Stimulated activated CD4-positive, alpha-beta T cell treated with anti-CD3 and anti-CD28 coated beads, Interleukin-1b, Interleukin-23, amount 100 ng/mL, for 48 hours (primary cell): ENCODE data around the gene PITX2.

ENCODE experiments used
- DNase-seq: peaks from one replicate; pipeline ENCODE4 v3.0.0-alpha.2; 2020

PITX2 gene

DNA sequence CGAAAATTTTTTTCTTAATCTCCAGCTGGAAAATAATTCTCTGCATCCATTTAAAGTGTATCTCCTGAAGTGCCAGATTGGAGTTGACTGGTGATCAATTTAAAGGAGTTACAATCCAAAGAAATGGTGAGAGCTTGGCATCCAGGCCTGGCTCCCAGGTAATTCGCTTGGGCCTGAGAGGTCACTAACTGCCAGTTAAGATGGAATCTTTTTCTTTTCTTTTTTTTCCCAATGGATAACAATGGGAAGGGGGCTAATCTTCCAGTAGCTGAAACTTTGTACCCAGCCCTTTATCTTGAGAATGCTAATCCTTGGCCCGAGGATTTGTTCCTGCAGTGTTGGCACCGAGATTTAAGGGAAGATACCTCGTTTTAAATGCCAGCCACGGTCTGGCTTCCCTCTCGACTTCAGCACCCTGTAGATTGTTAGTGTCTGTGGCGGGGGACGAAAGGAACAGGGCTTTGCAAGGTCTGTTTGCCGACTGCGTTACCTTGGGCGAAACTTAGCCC lies 13.3 kb upstream of the PITX2 start:
- no peak for DNase-seq

DNA sequence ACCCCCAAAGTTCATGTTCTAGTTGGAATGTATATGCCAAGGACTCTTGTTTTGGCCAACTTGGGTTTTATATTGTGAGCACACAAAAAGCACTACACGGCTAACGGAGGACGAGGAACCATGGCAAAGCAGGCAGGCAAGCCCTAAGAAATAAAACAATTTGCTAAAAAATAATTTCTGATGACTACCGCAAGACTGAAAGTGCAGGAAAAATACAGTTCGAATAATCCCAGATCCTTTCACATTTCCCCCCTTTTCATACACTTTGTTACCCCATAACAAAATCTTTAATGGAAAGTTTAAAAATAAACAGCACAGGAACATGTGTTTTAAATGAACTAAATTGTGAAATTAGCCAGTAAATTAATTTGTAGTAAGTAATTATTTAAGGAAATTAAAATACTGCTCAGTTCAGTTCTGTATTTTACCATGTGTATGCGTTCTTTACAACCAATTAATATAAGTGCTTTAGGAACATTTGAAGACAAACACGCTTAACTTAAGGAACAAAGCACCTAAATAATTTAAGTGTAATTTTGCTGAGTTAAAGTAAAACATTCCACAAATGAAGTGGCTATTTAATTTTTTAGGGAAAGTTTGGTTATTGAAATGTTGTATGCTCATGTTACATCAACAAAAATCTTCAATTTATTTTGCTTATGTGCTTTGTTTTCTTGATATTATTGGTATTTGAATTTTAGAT lies 12.4 kb upstream of the PITX2 start:
- no peak for DNase-seq

DNA sequence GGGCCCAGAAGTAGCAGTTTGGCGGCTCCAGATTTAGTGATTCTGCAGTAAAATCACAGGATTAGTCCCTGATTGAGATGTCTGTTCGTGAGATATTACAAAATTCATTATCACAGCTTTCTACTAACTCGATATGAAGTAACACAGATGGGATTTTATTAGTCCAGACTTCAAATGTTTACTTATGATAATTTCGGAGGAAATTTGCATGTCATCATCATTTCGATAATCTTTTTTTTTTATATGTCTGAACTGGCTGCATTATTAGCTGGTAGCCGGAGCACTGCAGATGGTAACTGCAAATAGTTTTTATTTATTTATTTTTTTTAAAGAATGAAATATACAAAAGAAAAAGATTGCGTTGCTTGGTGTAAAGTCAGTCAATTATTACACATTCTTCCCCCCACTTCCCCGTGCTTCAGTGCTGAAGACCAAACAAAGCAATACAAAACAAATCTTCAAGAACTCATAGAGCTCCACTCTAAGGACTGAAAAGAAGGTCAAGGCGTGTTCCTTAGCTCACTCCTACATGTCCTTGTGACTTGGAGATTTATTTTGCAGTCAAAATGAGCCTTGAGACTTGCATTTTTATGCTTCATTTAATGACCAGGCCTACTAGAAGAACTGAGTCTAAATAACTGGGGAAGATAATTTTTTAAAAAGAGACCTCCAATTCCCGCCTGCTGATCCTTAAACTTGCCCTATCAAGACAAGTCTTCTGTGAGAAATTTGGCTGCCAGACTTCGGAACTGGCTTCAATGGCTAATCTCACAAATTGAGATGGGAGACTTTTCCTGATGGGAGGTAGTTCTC lies 11.7 kb upstream of the PITX2 start:
- no peak for DNase-seq

DNA sequence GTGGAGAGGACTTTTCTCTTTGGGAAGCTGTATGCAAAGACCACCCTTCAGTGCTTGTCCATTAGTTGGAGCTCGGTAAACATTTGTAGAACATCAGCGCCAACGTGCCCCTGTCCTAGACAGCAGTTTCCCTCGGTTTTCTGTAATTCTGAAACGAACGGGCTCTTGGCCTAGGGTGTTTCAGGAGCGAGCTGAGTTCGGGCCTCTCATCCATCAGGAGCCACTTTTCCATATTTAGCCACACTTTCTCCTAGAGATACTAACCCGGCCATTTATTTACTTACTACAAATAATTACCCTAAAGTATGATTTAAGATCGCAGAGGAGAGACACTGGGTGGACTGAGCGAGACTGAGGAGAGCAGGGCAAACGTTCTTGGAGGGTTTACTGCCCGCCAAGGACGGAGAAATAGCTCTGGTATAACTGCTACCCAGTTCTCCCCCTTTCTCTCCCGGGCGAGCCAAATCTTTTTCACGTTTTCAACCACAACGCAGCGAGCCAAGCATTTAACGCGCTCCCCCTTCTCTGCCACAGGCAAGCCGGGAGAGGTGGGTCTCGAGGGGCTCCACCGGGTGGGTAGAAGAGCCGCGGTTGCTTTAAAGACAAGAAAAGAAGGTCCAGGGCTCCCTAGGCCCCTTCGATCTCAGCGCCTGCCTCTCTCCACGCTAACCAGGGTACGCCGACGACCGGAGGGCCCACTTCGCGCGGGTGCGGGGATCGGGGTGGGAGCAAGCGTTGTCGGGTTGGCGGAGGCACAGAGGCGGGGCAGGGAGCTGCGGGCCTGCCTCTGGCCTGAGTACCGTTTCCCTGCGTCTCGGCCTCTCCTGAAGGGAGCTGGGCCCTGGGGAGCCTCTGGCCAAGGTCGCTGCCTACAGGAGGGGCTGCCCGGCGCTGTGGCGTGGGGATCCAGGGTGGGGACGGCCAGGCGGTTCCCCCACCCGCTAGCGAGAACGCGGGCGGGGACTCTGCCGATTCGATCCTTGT lies 10.8 kb upstream of the PITX2 start:
- no peak for DNase-seq

DNA sequence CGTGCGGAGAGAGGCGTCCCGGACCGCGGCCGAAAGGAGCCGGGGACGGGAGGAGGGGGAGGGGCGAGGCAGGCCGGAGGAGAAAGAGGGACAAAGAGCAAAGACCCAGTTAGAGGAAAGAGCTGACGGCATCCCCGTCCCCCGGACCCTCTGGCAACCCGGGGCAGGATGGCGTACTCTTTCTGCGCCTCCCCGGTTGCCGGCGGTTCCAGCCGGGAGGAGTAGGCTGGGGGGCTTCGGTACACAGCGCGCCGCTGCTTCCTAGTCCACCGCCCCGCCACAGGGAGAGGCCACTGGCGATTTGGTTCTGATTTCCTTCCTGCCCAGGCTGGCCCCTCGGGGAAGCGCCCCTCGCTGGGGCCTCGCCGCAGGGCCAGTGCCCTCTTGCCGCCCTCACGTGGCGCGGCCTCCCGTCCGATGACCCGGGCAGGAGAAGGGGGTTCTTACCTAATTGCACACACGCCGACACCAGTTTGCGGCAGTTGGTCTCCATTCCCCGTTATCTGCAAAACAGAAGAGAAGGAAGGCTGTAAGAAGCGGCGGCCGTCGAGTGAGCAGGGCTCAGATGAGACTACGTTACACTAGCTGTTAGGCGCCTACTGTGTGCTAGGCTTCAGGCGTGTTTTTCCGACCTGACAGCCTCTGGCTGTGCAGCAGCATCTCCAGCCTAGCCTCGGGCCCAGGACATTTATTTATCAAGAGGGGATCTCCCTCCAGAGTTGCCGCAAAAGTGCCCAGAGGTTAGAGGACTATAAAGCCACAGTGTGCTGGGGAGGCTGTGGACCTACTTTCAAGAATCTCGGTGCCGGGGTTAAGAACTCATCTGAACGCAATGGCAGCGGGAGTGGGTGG lies 9.9 kb upstream of the PITX2 start:
- DNase-seq, result no peak

DNA sequence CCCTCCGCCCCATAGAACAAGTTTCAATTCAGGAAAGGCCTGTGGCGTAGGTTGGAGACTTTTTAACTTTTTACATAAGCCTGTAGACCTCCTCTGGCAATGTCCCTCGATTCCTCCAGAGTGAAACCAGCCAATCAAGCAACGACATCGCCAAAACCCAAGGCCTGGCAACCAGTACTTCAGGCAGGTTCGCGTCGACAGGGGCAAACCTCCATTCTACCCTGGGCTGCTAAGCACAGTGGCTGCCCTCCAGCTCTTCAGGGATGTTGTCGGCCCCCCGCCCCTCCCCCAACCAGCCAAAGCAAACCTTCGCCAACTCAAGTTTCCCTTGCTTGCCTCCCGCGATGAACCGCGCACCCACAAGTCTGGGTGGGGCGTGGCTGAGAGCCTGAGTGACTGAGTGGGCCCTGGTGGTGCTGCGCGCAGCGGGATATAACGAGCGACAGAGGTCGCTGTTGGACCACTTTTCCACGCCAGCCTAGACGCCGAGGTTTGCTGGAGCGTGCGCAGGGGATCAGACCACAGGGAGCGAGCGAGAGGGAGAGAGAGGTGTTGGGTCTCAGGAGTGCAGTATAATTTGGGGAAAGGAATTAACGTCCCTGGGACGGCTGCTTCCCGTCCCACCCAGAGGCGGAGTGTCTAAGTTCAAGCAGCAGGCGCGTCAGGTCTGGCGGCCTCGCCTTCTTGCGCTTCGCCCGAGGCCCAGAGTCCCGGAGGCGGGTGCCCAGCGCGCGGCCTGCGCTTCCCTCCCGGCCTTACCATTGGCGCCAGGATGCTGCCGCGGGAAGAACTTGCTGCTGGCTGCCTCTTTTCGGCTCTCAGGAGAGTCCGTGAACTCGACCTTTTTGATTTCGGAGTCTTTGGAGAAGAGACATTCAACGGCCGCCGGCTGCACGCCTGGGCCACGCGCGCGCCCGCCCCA lies 9.0 kb upstream of the PITX2 start:
- DNase-seq, result peak; percentile 63

DNA sequence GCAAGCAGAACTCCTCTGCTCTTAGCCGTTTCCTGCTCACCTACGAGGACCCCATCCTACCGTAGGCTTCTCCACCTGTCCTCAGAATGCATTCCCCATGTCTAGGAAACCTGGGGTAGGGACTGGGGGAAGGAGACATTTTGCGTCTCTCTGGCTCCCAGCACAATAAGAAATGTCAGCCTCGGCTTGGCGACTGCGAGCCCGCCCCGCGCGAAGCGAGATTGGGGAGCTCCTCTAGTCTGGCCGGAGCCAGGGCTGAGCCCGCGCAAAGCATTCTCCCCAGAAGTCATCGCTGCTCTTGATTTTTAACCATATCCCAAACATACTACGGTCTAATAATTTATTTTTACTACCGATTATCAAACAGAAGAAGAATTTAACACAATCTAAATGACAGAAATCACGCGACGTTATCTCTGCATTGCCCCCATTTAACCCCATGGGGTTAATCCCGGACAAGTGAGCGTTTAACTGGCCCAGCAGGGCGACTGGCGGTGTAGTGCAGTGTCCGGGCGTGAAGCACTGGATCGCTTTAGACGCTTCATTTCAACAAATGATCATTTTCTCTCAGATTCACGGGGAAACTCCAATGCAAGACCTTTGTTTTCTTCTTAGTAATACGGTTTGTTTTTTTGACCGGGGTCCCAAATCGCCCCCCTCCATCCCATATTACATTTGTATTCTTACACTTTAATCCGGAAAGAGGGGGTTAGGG lies 8.0 kb upstream of the PITX2 start:
- DNase-seq, result no peak

DNA sequence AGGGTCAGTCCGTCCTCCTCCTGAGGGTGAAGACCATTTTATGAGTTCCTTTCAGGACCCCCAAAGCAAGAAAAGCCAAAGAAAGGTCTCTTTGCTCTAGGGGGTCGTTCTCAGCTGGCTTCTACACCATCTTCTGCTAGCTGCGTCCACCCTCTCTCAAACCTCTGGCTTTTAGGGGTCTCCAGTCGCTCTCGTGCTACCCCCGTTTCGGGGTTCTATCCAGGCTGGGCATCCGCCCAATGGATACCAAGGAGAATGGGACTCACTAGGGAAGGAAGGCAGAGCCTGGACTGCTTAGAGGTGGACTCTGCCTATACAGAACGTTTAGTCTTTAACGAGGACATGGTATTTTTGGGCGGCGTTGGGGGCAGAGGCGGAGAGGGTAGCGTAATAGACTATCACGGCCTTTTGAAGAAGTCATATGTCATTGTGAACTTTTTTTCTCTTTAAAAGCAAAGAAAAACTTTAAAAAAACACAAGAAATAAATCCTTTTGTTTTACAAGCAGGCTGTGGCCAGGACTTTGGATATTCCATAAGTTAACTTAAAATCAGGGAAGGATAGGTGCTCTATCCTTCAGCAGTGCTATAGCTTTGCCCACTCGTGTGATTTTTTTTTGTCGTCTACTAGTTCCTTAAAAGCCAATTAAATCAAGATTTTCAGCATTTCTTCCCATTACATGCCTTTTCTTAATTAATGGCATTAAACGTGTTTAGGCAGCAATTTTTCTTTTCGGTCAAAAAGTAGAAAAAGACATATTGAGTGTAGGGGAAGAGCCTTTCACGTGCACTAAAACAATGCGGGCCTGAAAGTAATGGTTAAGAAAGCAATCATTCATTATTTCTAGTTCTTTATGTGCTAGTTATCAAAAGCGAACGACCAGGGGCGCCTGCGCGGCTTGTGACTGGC lies 7.2 kb upstream of the PITX2 start:
- no peak for DNase-seq

DNA sequence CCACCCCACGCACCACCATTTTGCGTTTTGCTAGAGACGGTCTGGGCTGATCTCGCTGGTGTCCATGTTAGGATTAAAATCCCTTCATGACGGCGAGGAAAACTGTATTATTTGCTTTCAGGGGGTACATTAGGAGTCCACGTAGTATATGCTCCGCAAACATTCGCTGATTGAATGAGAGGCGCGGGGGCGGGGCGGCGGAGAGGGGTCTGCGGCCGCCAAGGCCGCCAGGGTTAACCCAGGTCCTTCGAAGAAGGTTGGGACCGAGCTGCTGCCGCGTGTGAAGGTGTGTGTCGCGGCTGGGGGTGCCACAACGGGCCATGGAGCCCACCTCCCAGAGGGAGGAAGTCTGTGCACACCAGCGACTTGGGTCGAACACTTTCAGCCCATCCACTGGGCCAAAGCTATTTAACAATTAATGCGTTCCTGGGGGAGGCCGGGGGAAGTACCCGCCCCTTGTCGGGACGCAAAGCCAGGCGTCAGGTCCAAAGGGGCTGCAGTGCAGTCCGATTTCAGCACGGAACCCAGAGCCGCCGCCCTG lies 6.4 kb upstream of the PITX2 start:
- DNase-seq, result no peak

DNA sequence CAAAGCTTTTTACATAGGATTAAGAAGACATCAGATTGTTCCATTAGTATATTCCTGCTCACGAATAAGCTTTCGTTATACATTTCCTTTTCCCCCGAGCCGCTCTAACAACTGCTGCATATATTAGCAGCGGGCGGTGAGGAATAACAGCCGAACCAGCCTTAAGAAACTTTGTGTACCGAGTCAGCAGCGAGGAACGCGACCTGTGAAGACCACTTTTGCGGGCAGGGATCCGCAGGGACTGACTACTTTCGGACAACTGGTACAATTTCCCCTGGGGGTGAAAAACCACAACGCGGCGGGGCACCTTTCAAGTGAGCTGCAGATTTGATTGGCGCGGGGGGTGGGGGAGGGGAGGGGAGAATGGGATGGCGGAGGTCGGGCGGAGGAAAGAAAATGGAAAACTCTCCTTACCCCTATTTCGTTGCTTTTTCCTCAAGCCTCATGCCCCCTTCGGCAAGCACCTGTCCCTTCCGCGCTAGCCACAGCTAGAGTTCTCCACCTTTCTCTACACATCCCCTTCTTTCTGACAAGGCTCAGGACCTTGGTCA lies 5.9 kb upstream of the PITX2 start:
- DNase-seq, result no peak

DNA sequence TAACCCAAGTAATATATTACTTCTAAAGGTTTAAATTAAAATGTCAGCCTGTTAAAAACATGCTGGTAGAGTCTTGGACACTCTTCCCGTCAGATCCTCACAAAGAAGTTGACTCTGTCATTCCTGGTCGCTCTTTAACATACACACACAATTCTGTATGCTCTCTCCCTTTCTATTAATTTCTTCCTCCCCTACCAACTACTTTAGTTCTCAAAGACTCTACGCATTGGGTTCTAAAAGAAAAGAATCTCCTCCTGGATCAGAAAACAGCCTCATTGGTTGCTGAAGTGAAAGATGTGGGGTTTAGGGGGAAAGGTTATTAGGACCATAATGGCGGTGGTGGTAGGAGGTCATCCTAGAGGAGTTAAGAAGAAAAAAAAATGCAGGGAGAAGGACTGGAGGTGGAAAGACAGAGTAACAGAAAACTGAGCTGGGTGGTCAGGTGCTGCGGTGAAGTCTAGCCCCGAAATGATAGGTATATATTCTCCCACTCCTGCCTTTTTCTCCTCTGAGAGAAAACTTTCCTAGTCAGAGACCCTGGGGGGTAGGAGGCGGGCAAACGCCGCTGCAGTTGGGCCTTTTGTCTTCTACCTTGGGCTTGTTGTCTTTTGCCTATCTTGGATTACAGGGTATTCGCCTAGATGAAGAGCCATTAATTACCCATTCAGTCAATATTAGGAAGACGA lies 5.2 kb upstream of the PITX2 start:
- no peak for DNase-seq

DNA sequence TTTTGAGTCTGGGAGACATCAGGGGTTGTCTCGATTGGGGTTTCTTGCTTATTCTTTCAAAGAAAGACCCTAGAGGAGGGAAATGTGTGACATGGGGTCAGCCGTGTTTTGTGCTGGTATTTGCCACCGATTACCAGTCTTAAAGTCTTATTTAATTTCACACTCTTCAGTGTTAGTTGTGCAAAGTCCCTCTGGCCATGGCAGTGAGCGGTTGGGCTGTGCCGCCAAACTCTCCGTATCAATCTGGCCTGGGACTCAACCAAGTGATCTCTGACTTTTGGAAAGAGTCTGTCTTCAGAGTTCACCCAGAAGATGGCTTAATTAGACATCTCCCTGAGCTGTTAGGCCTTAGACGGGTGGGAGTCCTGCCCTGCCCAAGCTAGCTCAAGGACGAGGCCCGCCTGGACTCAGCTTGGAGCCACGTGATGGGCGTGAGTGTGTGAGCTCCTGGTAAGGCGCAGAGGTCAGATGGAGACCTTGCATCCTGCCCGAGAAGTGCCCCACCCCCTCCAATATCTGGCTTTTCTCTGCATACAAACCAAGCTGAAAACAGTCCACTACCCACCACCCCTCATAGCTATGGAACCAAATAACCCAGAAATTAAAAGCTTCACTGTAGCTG lies 3.8 kb upstream of the PITX2 start:
- DNase-seq, result no peak

DNA sequence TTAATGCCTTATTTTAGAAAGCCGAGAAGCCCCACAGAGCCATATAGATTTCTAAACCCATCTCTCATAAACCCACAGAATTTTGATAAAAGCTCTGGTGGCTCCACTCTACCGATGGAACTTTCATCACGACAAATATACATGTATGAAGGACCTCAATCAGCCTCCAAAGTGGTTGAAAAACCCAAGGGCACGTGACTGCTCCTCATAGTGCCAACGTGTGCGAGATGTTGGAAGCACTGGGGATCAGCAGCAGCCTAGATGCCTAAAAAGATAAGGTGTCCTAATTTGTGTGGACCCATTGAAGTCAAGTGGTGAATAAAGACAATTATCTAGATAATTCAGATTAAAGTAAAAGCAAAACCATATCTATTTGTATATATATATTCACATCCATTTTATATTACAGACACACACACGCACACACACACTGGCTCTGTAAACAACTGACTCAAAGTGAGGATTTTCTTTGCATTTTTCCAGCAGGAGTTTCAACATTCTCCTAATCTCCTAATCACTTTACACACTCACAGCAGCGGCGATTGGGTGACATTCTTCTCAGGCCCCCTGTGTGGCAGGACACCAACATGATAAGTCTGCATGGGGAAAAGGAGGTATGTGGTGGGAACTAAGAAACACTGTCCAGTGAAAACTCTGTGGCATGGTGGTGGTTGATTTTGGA lies 2.8 kb upstream of the PITX2 start:
- DNase-seq, result no peak

DNA sequence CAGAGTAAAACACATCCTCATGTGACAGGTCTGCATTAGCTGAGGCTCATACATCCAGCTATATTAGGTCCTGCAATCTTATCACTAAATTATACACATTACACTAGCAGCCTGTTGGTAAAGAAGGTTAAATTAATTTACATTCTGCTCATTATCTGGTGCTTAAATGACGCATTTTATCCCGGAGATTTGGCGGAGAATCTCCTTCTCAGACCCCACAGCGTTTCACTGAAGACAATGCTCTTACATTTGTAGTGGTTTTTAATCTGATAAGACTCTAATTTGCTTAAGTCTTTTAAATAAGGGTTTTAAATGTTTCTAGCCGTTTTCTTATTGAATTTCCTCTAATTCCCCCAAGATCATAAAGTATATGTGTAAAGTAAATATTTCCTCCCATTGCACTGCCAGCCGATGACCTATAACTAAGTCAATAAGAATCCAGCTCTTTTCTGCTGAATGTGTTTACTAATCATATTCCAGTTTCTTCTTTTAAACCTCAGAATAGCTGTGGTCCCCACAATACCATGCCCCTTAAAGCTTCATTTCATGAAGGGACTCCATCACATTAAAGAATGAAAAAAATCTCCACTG lies 2.1 kb upstream of the PITX2 start:
- DNase-seq, result no peak

DNA sequence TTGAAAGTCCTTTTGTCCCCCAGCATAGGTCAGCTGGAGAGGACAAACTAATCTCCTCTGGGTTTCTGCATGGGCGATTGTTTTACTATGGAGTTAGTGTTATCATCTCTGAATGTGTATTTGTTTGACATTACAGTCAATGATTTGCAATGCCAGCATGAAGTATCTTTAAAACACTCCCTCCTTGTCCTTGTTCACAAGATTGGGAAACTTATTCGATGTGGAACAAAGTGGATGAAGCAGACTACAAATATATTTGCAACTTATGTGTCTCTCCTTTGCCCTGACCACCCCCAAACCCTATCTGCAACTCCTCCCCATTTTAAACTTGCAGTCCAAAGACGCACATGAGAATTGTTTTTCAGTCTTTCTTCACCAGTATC lies 1.5 kb upstream of the PITX2 start:
- DNase-seq, result no peak

DNA sequence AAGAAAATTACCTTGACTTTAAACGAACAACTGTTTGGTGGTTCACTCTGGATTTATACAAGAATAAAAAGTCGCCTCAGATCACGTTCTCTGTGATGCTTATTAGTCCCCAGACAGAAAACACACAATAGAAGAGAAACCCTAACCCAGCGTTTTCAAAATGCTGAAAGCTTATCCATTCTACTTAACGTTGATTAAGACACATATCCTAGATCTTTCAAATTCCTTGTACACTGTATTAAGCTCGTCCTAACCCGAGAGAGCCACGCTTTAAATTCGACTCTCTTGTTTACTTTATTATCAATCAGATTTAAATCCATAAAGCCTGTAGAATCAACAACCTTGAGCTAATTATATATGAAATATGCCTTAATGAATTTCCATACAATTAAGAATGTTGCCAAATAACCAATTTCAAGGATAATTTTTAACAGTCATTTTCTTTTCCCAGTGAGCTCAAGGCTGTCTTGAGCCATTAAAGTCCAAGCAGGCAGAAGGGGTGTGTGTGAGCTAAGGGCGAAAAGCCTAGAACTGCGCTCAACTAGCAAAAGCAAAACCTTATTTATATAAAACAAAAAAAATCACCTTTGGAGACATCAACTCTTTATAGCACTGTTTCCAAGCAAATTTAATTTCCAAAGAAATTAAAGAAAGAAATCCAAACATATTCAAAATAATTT lies 981 bp upstream of the PITX2 start:
- no peak for DNase-seq
